Keratinocyte (primary cell): ENCODE measurements around the gene AGRN. TPM values are rescaled to one million over a fixed set of nuclear protein-coding genes. Genes with fewer than 3 reads are reported as not detected.

Source experiments
- DNase-seq: peaks from one replicate; pipeline ENCODE4 v3.0.0-alpha.2; 2011; ENCODE audit warnings: low read depth, missing footprints, low spot score
- FAIRE-seq: peaks from 2 replicates; lab custom pipeline; 2011; peaks lifted over from hg19 to GRCh38; lab: Jason Lieb, UNC
- H2AFZ ChIP-seq: 2 replicates; pipeline ENCODE4 v1.6.0; 2012; ENCODE audit warnings: low read length, control low read depth, inconsistent platforms; ENCODE audit not compliant: control insufficient read depth
- H3K27ac ChIP-seq: 2 replicates; pipeline ENCODE4 v1.5.1; 2011; ENCODE audit warnings: low read length; ENCODE audit not compliant: control insufficient read depth, insufficient read depth
- H3K27me3 ChIP-seq: 3 replicates; pipeline ENCODE4 v1.6.0; 2011; ENCODE audit warnings: low read length; ENCODE audit not compliant: control insufficient read depth, insufficient read depth; ENCODE audit errors: extremely low read depth
- H3K36me3 ChIP-seq, 2 experiments: 2 replicates in 1 of 2; 3 replicates in 1 of 2; pipeline ENCODE4 v1.5.1; 2011; ENCODE audit warnings: low read length in 2 of 2, mild to moderate bottlenecking in 1 of 2; ENCODE audit not compliant: control insufficient read depth in 2 of 2, insufficient read depth in 2 of 2; ENCODE audit errors: extremely low read depth in 1 of 2
- H3K4me1 ChIP-seq: 3 replicates; pipeline ENCODE4 v1.5.1; 2011; ENCODE audit warnings: low read length; ENCODE audit not compliant: control insufficient read depth, insufficient read depth; ENCODE audit errors: extremely low read depth
- H3K4me2 ChIP-seq: 3 replicates; pipeline ENCODE4 v1.6.0; 2011; ENCODE audit warnings: low read depth, low read length; ENCODE audit not compliant: control insufficient read depth, insufficient read depth; ENCODE audit errors: extremely low read depth
- H3K4me3 ChIP-seq, 3 experiments: fragments of 200-600 bp in 1 of 3; sonication (generic) in 1 of 3; 2 replicates in 2 of 3; 3 replicates in 1 of 3; pipeline ENCODE4 v1.5.1; 2011 to 2016; ENCODE audit warnings: low read length in 3 of 3, mild to moderate bottlenecking in 3 of 3, control low read depth in 2 of 3, inconsistent platforms in 1 of 3, low read depth in 1 of 3, mixed read lengths in 1 of 3, mixed run types in 1 of 3, moderate library complexity in 1 of 3; ENCODE audit not compliant: control insufficient read depth in 2 of 3, insufficient read depth in 2 of 3; ENCODE audit errors: extremely low read depth in 1 of 3
- H3K79me2 ChIP-seq: 2 replicates; pipeline ENCODE4 v1.6.0; 2012; ENCODE audit warnings: low read length; ENCODE audit not compliant: control insufficient read depth, insufficient read depth
- H3K9ac ChIP-seq: 3 replicates; pipeline ENCODE4 v1.6.0; 2011; ENCODE audit warnings: low read length; ENCODE audit not compliant: control insufficient read depth, insufficient read depth; ENCODE audit errors: extremely low read depth
- H3K9me1 ChIP-seq: 3 replicates; pipeline ENCODE4 v1.6.0; 2011; ENCODE audit warnings: low read length; ENCODE audit not compliant: control insufficient read depth, insufficient read depth; ENCODE audit errors: extremely low read depth
- H3K9me3 ChIP-seq: 2 replicates; pipeline ENCODE4 v1.5.1; 2012; ENCODE audit warnings: low read depth, low read length; ENCODE audit not compliant: control insufficient read depth
- H4K20me1 ChIP-seq: 3 replicates; pipeline ENCODE4 v1.6.0; 2011; ENCODE audit warnings: low read length; ENCODE audit not compliant: control insufficient read depth, insufficient read depth; ENCODE audit errors: extremely low read depth
- EZH2 ChIP-seq: IDR thresholded peaks from one replicate; pipeline ENCODE4 v1.6.1; 2012; ENCODE audit warnings: inconsistent platforms, mild to moderate bottlenecking, low read length, moderate library complexity
- dilution Hi-C: fragments of 300-500 bp; cut with MboI; formaldehyde crosslinking; loops from one replicate; pipeline ENCODE4 v1.7.0; 2020; ENCODE audit warnings: low sequenced_read_pairs; ENCODE audit not compliant: extremely low pct_ligation_motif_present
- polyA plus RNA-seq, 5 experiments: library from polyadenylated mRNA; depleted of rRNA in 3 of 5; stranded (reverse) in 3 of 5; stranded (forward) in 1 of 5; unstranded in 1 of 5; fragments of >200 nt; gene quantifications; 1 replicate in 1 of 5; 2 replicates in 3 of 5; 3 replicates in 1 of 5; pipeline versions ENCODE4 v1.2.1 to v1.2.3, GENCODE V29; 2011 to 2012; ENCODE audit warnings: missing spikeins in 2 of 5, low read depth in 1 of 5, low replicate concordance in 1 of 5
- TF ChIP-seq, protein P1 (sequence below), 3 experiments: IDR thresholded peaks in 1 of 3; conservative IDR thresholded peaks in 1 of 3; optimal IDR thresholded peaks in 1 of 3; 2 replicates in 2 of 3; 3 replicates in 1 of 3; pipeline versions ENCODE3 to v1.5.1; 2011; ENCODE audit warnings: low read length in 3 of 3, mild to moderate bottlenecking in 3 of 3, moderate library complexity in 2 of 3, control low read depth in 1 of 3, inconsistent platforms in 1 of 3; ENCODE audit not compliant: insufficient read depth in 2 of 3; ENCODE audit errors: extremely low read depth in 1 of 3

The AGRN gene
- polyA plus RNA-seq, 1 donor (not counting 4 experiments of a cell fraction or from before 2014, with no cell fraction given) = 72.4 TPM

DNA sequence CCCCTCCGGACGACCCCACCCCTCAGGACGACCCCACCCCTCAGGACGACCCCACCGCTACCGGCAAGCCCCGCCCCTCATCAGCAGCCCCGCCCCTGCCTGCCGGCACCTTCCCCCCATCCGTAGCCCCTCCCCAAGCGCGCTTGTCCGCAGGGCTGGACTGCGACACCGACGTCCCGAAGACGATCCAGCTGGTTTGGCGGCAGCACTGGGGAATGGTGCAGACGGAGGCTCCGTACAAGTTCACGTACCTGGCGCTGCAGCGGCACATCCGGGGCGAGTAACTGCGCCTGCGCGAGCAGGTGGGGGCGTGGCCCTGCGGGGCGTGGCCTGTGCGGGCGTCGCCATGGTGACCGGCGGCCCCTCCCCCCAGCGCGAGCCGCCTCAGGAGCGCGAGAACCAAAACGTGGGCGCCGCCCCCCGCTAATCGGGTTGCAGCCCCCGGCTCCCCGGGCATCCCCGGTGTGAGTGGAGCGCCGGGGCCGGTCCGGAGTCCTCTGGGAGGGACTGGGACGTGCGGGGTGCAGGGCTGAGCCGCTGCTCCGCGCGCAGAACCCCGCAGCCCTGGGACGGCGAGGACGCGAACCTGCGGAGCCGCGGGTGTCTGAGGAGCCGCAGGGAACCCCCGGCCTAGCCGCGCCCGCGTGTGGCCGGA is 49.3 kb downstream of the AGRN start:
- Histone ChIP-seq H2AFZ (peak overlapping the region; percentile 90), H3K9ac (no peak overlapping the region), H3K79me2 (no peaks in the 10 kb centered on the region), H3K4me3 (peak overlapping the region; percentile 55 to 61 (median 56)), H3K9me3 (no peaks in the 10 kb centered on the region), H3K4me2 (peak overlapping the region; percentile 58), H3K27me3 (peaks cover 12% of the 10 kb centered on the region), H4K20me1 (no peaks in the 10 kb centered on the region), H3K27ac (no peak overlapping the region), H3K36me3 (no peaks in the 10 kb centered on the region), H3K9me1 (no peaks in the 10 kb centered on the region), H3K4me1 (peaks cover 19% of the 10 kb centered on the region)
- FAIRE-seq (peak; percentile 52), DNase-seq (peak; percentile 66)
- dilution Hi-C loops = no loop called here
- TF ChIP-seq EZH2 = no peak
- TF ChIP-seq, protein P1, sequence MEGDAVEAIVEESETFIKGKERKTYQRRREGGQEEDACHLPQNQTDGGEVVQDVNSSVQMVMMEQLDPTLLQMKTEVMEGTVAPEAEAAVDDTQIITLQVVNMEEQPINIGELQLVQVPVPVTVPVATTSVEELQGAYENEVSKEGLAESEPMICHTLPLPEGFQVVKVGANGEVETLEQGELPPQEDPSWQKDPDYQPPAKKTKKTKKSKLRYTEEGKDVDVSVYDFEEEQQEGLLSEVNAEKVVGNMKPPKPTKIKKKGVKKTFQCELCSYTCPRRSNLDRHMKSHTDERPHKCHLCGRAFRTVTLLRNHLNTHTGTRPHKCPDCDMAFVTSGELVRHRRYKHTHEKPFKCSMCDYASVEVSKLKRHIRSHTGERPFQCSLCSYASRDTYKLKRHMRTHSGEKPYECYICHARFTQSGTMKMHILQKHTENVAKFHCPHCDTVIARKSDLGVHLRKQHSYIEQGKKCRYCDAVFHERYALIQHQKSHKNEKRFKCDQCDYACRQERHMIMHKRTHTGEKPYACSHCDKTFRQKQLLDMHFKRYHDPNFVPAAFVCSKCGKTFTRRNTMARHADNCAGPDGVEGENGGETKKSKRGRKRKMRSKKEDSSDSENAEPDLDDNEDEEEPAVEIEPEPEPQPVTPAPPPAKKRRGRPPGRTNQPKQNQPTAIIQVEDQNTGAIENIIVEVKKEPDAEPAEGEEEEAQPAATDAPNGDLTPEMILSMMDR (optimal IDR thresholded peaks at IDR 0.05 in 1 of 3, IDR thresholded peaks at IDR 0.05 in 1 of 3, conservative IDR thresholded peaks at IDR 0.05 in 1 of 3; ENCODE audit: extremely low read depth in 1 of 3, insufficient read depth in 2 of 3, low read length in 3 of 3) = no peak

DNA sequence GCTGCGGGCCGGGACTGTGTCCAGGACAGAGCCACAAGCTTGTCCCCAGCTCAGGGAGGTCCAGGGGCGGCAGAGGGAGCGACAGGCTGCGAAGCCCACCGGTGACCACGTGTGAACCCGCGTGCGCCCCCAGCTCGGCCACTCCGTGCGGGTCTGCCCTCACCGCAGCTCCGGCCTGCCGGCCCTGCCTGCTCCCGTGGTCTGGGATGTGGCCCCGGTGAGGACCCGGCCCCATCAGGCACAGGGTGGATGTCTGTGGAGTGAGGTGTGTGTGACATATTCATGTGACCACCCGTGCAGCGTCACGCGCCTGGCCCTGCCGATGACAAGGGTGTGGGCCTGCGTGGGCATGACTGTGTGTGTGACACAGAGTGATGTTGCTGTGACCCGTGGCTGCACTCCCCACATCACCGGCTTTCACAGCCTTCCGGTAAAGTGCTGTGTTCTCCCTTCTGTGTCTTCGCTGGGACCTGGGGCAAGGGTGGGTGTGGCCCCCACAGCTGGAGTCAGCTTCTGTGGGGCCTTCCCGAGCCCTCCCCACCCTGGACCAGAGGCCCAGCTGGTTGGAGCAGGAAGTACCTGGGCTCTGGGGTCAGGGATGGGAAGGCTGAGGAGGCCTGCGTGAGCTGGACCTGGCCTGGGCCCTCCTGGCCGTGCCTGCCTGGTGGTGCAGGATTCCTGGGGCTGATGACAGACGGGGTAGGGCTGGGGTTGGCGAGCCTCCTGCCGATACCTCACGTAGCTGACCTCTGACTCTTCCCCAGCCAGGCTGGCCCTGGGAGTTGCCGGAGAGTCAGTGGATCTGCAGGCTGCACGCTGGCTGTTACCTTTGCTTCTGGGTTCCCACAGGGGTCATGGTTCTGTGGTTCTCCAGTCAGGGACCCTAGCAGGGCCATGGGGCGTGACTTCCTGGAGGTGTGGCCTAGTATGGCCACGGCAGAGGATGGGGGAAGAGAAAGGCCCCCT is 50.1 kb downstream of the AGRN start:
- DNase-seq = no peak
- peak overlapping the region; percentile 58 for H3K4me2 ChIP-seq
- H3K9ac ChIP-seq = peak overlapping the region; percentile 4
- TF ChIP-seq, protein P1 (optimal IDR thresholded peaks at IDR 0.05 in 1 of 3, IDR thresholded peaks at IDR 0.05 in 1 of 3, conservative IDR thresholded peaks at IDR 0.05 in 1 of 3; ENCODE audit: extremely low read depth in 1 of 3, insufficient read depth in 2 of 3, low read length in 3 of 3) = no peak
- no peak for TF ChIP-seq EZH2
- peaks cover 18% of the 10 kb centered on the region for H3K27me3 ChIP-seq
- H3K36me3 ChIP-seq = no peaks in the 10 kb centered on the region
- H3K79me2 ChIP-seq = no peaks in the 10 kb centered on the region
- no peaks in the 10 kb centered on the region for H4K20me1 ChIP-seq
- no peak overlapping the region for H2AFZ ChIP-seq
- dilution Hi-C loops = no loop called here
- H3K27ac ChIP-seq = no peak overlapping the region
- FAIRE-seq = no peak
- no peaks in the 10 kb centered on the region for H3K9me1 ChIP-seq
- H3K4me1 ChIP-seq = peaks cover 21% of the 10 kb centered on the region
- no peaks in the 10 kb centered on the region for H3K9me3 ChIP-seq
- H3K4me3 ChIP-seq = peak overlapping the region in 1 of 3 experiments; percentile 56
